Neural progenitor cell (in vitro differentiated cells): Measurements from ENCODE around the gene CD83. TPM values are rescaled to one million over a fixed set of nuclear protein-coding genes. Genes with fewer than 3 reads are reported as not detected.

Source experiments
- DNase-seq: peaks from one replicate; pipeline ENCODE4 v3.0.0-alpha.2; 2016; ENCODE audit warnings: low spot score
- H2AFZ ChIP-seq: fragments of 200-600 bp; sonication (generic); replicated peaks from 2 replicates; pipeline ENCODE4 v1.6.1; 2016; ENCODE audit warnings: antibody characterized with exemption
- H3F3A ChIP-seq: fragments of 200-600 bp; sonication (generic); 2 replicates; pipeline ENCODE4 v1.6.1; 2016; ENCODE audit warnings: antibody characterized with exemption, low read depth
- H3K27ac ChIP-seq: fragments of 200-600 bp; sonication (generic); 2 replicates; pipeline ENCODE4 v1.5.1; 2016; ENCODE audit warnings: mild to moderate bottlenecking
- H3K27me3 ChIP-seq: fragments of 200-600 bp; sonication (generic); 2 replicates; pipeline ENCODE4 v1.6.1; 2016; ENCODE audit warnings: mild to moderate bottlenecking, moderate library complexity
- H3K36me3 ChIP-seq: fragments of 200-600 bp; sonication (generic); 2 replicates; pipeline ENCODE4 v1.5.1; 2016
- H3K4me1 ChIP-seq: fragments of 200-600 bp; sonication (generic); 2 replicates; pipeline ENCODE4 v1.6.1; 2016; ENCODE audit warnings: mixed run types
- H3K4me2 ChIP-seq: fragments of 200-600 bp; sonication (generic); 2 replicates; pipeline ENCODE4 v1.6.1; 2016
- H3K4me3 ChIP-seq: fragments of 200-600 bp; sonication (generic); 2 replicates; pipeline ENCODE4 v1.5.1; 2016
- H3K79me2 ChIP-seq: fragments of 200-600 bp; sonication (generic); 2 replicates; pipeline ENCODE4 v1.6.1; 2016; ENCODE audit warnings: low read depth
- H3K9ac ChIP-seq: fragments of 200-600 bp; sonication (generic); 2 replicates; pipeline ENCODE4 v1.6.1; 2016
- H3K9me3 ChIP-seq: fragments of 200-600 bp; sonication (generic); 2 replicates; pipeline ENCODE4 v1.5.1; 2016; ENCODE audit warnings: low read depth
- H4K20me1 ChIP-seq: fragments of 200-600 bp; sonication (generic); 2 replicates; pipeline ENCODE4 v1.6.1; 2016; ENCODE audit warnings: low read depth
- H3K27ac Mint-ChIP-seq: 3 replicates; pipeline ENCODE4 v1.8.0; 2021; ENCODE audit warnings: mixed read lengths
- H3K27me3 Mint-ChIP-seq: 2 replicates; pipeline ENCODE4 v1.8.0; 2022; ENCODE audit warnings: low read depth, mild to moderate bottlenecking, inconsistent platforms, moderate library complexity, mixed read lengths; ENCODE audit not compliant: insufficient read depth
- H3K36me3 Mint-ChIP-seq: 3 replicates; pipeline ENCODE4 v1.8.0; 2021; ENCODE audit warnings: mixed read lengths
- H3K4me1 Mint-ChIP-seq: 3 replicates; pipeline ENCODE4 v1.8.0; 2021; ENCODE audit warnings: mixed read lengths
- H3K4me3 Mint-ChIP-seq: 3 replicates; pipeline ENCODE4 v1.8.0; 2021; ENCODE audit warnings: mild to moderate bottlenecking, moderate library complexity, mixed read lengths
- H3K9me3 Mint-ChIP-seq: 3 replicates; pipeline ENCODE4 v1.8.0; 2020; ENCODE audit warnings: mixed read lengths
- CTCF ChIP-seq: fragments of 200-600 bp; sonication (generic); IDR thresholded peaks from 2 replicates; pipeline ENCODE4 v1.5.1; 2017; ENCODE audit warnings: antibody characterized with exemption, mild to moderate bottlenecking
- EZH2 ChIP-seq: fragments of 200-600 bp; sonication (generic); IDR thresholded peaks from 2 replicates; pipeline ENCODE4 v1.6.1; 2017; ENCODE audit warnings: antibody characterized with exemption, mild to moderate bottlenecking, moderate library complexity
- EZH2phosphoT487 ChIP-seq: fragments of 200-600 bp; sonication (generic); IDR thresholded peaks from 2 replicates; pipeline ENCODE4 v1.6.1; 2017; ENCODE audit warnings: antibody characterized with exemption
- total RNA-seq: library from RNA; depleted of rRNA; stranded (reverse); fragments of >200 nt; gene quantifications from 2 replicates; pipeline ENCODE4 v1.2.3, GENCODE V29; 2015; ENCODE audit warnings: low replicate concordance

Gene CD83
- total RNA-seq, 1 donor from 2014 or later: 0.80 TPM

DNA sequence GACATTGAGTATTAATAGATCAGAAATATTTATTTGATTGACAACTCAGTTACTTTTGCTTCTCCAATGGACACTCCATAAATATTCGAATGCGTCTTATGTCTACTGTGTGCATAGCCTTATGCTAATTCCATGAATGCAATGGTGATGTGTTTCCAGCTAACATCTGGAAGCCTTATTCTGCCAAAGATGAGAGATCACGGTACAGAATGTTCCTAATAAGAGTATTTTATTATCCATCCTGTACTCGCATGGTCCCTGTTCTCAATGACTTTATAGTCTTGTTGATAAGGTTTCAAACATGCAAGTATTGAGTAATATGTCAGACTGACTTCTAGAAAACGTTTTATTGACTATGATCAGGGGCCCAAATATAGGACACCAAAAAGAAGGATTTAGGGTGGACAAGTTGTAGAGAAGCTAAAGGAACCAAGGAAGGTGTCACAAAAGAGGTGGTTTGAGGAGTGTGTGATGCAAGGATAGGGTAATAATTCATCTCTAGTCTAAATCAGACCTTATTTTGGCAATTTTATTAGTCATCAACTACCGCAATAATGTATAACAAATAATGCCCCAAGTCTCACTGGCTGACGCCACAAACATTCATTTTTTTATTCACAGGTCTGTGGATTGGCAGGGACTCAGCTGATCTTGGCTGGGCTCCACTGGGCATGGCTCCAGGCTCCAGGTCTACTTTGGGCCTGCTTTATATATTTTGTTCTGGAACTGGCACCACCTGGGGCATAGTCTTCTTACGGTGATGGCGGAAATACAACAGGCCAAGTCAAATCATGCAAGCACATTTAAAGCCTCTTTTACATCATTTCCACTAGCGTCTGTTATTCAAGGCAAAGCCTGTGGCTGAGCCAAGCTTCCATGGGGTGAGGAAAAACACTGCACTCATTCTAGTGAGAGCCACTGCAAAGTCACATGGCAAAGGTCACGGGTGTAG is 24.5 kb upstream of the CD83 start:
- Histone ChIP-seq H4K20me1 (no peaks in the 10 kb centered on the region), H3K4me3 (no peak overlapping the region), H3K9me3 (no peaks in the 10 kb centered on the region), H3K9ac (no peak overlapping the region), H3K4me1 (no peaks in the 10 kb centered on the region), H3K4me2 (no peak overlapping the region), H3K27ac (no peak overlapping the region), H3K79me2 (no peaks in the 10 kb centered on the region), H3K27me3 (peaks cover 3% of the 10 kb centered on the region), H2AFZ (no peak overlapping the region), H3K36me3 (no peaks in the 10 kb centered on the region), H3F3A (no peaks in the 10 kb centered on the region)
- Mint-ChIP-seq H3K27ac (no peak overlapping the region), H3K36me3 (no peaks in the 10 kb centered on the region), H3K4me1 (peaks cover 22% of the 10 kb centered on the region), H3K27me3 (peaks cover 9% of the 10 kb centered on the region), H3K4me3 (no peak overlapping the region), H3K9me3 (peaks cover 2% of the 10 kb centered on the region)
- no peak for DNase-seq
- TF ChIP-seq EZH2: no peak
- TF ChIP-seq EZH2phosphoT487: no peak
- TF ChIP-seq CTCF: no peak

GRCh38 chr6:14094721-14095120 is 22.9 kb upstream of the CD83 start:
- H3K9ac ChIP-seq: no peak overlapping the region
- no peaks in the 10 kb centered on the region for H4K20me1 ChIP-seq
- peaks cover 2% of the 10 kb centered on the region for H3K9me3 Mint-ChIP-seq
- no peak for DNase-seq
- no peak overlapping the region for H3K27ac ChIP-seq
- no peak for TF ChIP-seq EZH2
- TF ChIP-seq EZH2phosphoT487: no peak
- TF ChIP-seq CTCF: no peak
- no peaks in the 10 kb centered on the region for H3K36me3 Mint-ChIP-seq
- peaks cover 13% of the 10 kb centered on the region for H3K4me1 Mint-ChIP-seq
- H3K36me3 ChIP-seq: no peaks in the 10 kb centered on the region
- no peaks in the 10 kb centered on the region for H3K4me1 ChIP-seq
- H3K27me3 ChIP-seq: no peaks in the 10 kb centered on the region
- no peaks in the 10 kb centered on the region for H3K79me2 ChIP-seq
- H3K27me3 Mint-ChIP-seq: peaks cover 9% of the 10 kb centered on the region
- H3K9me3 ChIP-seq: no peaks in the 10 kb centered on the region
- no peak overlapping the region for H2AFZ ChIP-seq
- no peaks in the 10 kb centered on the region for H3F3A ChIP-seq
- H3K27ac Mint-ChIP-seq: no peak overlapping the region
- no peak overlapping the region for H3K4me2 ChIP-seq
- no peak overlapping the region for H3K4me3 Mint-ChIP-seq
- H3K4me3 ChIP-seq: no peak overlapping the region

DNA sequence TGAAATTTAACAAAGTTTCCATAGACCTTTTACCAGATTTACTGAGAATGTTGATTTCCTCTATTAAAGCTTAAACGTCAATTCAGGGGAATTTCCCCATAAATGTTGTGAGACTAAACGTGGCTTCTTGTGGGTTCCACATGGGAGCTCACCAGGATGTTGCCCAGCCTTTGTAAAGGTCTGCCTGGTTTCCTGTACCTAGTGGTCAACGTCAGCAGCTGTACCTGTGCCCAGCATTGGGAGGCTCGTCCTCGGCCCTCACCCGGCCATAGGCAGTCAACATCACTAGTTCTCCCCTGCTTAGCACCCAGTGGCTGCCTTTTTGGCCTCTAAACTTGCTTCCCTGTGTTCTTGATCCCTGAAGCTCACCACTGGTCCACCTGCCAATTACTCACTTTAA is 22.1 kb upstream of the CD83 start:
- H3K4me3 Mint-ChIP-seq: no peak overlapping the region
- no peak overlapping the region for H3K27ac Mint-ChIP-seq
- no peak for TF ChIP-seq CTCF
- TF ChIP-seq EZH2phosphoT487: no peak
- no peak for TF ChIP-seq EZH2
- no peak overlapping the region for H3K4me3 ChIP-seq
- H2AFZ ChIP-seq: no peak overlapping the region
- H3K36me3 Mint-ChIP-seq: no peaks in the 10 kb centered on the region
- H3K9ac ChIP-seq: no peak overlapping the region
- H3K36me3 ChIP-seq: no peaks in the 10 kb centered on the region
- no peaks in the 10 kb centered on the region for H4K20me1 ChIP-seq
- no peak overlapping the region for H3K27ac ChIP-seq
- peaks cover 13% of the 10 kb centered on the region for H3K4me1 Mint-ChIP-seq
- H3F3A ChIP-seq: no peaks in the 10 kb centered on the region
- peaks cover 7% of the 10 kb centered on the region for H3K27me3 Mint-ChIP-seq
- H3K27me3 ChIP-seq: no peaks in the 10 kb centered on the region
- DNase-seq: no peak
- peaks cover 2% of the 10 kb centered on the region for H3K9me3 Mint-ChIP-seq
- no peaks in the 10 kb centered on the region for H3K79me2 ChIP-seq
- H3K4me1 ChIP-seq: no peaks in the 10 kb centered on the region
- H3K9me3 ChIP-seq: no peaks in the 10 kb centered on the region
- H3K4me2 ChIP-seq: no peak overlapping the region
